GM12878 (cell line): Measurements from ENCODE around the gene RAPGEF4. TPM values are rescaled to one million over a fixed set of nuclear protein-coding genes. Genes with fewer than 3 reads are reported as not detected.
"Not testable (repeated sequence)": the region's sequence is repeated elsewhere in the genome, so short reads cannot be mapped to it uniquely, and the experiment has no call there.

Experiments
- ATAC-seq: fragments of 200-7000 bp; cut with Tn5 transposase; 3 replicates; pipeline ENCODE4 v1.9.1; 2020; ENCODE audit warnings: mild to moderate bottlenecking, moderate library complexity
- BruUV-seq: library from RNA; stranded (reverse); fragments of 400-500 nt; replicated peaks from 2 replicates; lab custom pipeline; 2021; lab: Mats Ljungman, UMichigan
- CTCF ChIA-PET: fragments of 300-600 bp; sonication (Branson Sonifier 250); formaldehyde crosslinking; extraction: SDS; loops from one replicate; lab custom pipeline; 2021; ENCODE audit warnings: inconsistent platforms; lab: Yijun Ruan, JAX
- POLR2A ChIA-PET: fragments of 350-600 bp; formaldehyde crosslinking; extraction: SDS; loops from one replicate; lab custom pipeline; 2021; ENCODE audit warnings: inconsistent platforms; lab: Charles Lee
- RAD21 ChIA-PET: fragments of 300-600 bp; sonication (Branson Sonifier 250); formaldehyde crosslinking; loops from one replicate; lab custom pipeline; 2023; ENCODE audit warnings: antibody characterized with exemption; ENCODE audit not compliant: unreplicated experiment; lab: Charles Lee
- SMC1A ChIA-PET: fragments of 300-600 bp; sonication (Branson Sonifier 250); formaldehyde crosslinking; loops from one replicate; lab custom pipeline; 2023; ENCODE audit not compliant: unreplicated experiment, uncharacterized antibody; lab: Charles Lee
- DNase-seq: peaks from one replicate; pipeline ENCODE4 v3.0.0-alpha.2; 2011; ENCODE audit warnings: low read depth, low spot score
- FAIRE-seq: peaks from 3 replicates; lab custom pipeline; 2011; peaks lifted over from hg19 to GRCh38; lab: Jason Lieb, UNC
- H2AFZ ChIP-seq: 2 replicates; pipeline ENCODE4 v1.6.0; 2011; ENCODE audit warnings: low read depth, low read length, control low read depth; ENCODE audit not compliant: control insufficient read depth
- H3K27ac ChIP-seq: 2 replicates; pipeline ENCODE4 v1.5.1; 2011; ENCODE audit warnings: control low read depth; ENCODE audit not compliant: control insufficient read depth, insufficient read depth
- H3K27me3 ChIP-seq, 2 experiments: replicated peaks in 1 of 2; 2 replicates each; pipeline versions ENCODE4 v1.6.0 to v1.6.1; 2011; ENCODE audit warnings: low read length in 1 of 2; ENCODE audit not compliant: control insufficient read depth in 2 of 2, insufficient read depth in 2 of 2
- H3K36me3 ChIP-seq, 2 experiments: 2 replicates each; pipeline ENCODE4 v1.5.1; 2011; ENCODE audit warnings: low read length in 1 of 2; ENCODE audit not compliant: control insufficient read depth in 2 of 2, insufficient read depth in 2 of 2
- H3K4me1 ChIP-seq: 2 replicates; pipeline ENCODE4 v1.6.1; 2011; ENCODE audit warnings: mild to moderate bottlenecking, low read length, moderate library complexity, mixed read lengths; ENCODE audit not compliant: control insufficient read depth, insufficient read depth
- H3K4me2 ChIP-seq: 2 replicates; pipeline ENCODE4 v1.6.0; 2011; ENCODE audit warnings: control low read depth; ENCODE audit not compliant: control insufficient read depth, insufficient read depth
- H3K4me3 ChIP-seq: fragments of 200-600 bp; sonication (generic); 2 replicates; pipeline ENCODE4 v1.5.1; 2016
- H3K79me2 ChIP-seq: 2 replicates; pipeline ENCODE4 v1.6.0; 2011; ENCODE audit warnings: low read length; ENCODE audit not compliant: control insufficient read depth, insufficient read depth
- H3K9ac ChIP-seq: 2 replicates; pipeline ENCODE4 v1.8.0; 2011; ENCODE audit warnings: low read length, control low read depth, mixed read lengths; ENCODE audit not compliant: control insufficient read depth, insufficient read depth
- H3K9me3 ChIP-seq: replicated peaks from 3 replicates; pipeline ENCODE4 v1.5.1; 2011; ENCODE audit warnings: mild to moderate bottlenecking, low read length; ENCODE audit not compliant: control insufficient read depth, insufficient read depth
- H4K20me1 ChIP-seq: 2 replicates; pipeline ENCODE4 v1.6.0; 2011; ENCODE audit not compliant: control insufficient read depth, insufficient read depth
- HDAC2 ChIP-seq: fragments of 200-600 bp; sonication (generic); IDR thresholded peaks from 2 replicates; pipeline ENCODE4 v1.6.1; 2017
- IKZF1 ChIP-seq: fragments of 450-650 bp; conservative IDR thresholded peaks from 2 replicates; pipeline ENCODE4 v1.6.1; 2017; ENCODE audit warnings: antibody characterized with exemption, mild to moderate bottlenecking
- MYB ChIP-seq: fragments of 150-350 bp; IDR thresholded peaks from 2 replicates; pipeline ENCODE4 v1.6.1; 2014; ENCODE audit warnings: mild to moderate bottlenecking, low read depth, low read length, borderline replicate concordance
- SREBF2 ChIP-seq: IDR thresholded peaks from 2 replicates; pipeline ENCODE4 v1.6.1; 2012; ENCODE audit warnings: mild to moderate bottlenecking, low read length
- TCF7 ChIP-seq: IDR thresholded peaks from 2 replicates; pipeline ENCODE4 v1.6.1; 2014; ENCODE audit warnings: antibody characterized with exemption, borderline replicate concordance
- ZZZ3 ChIP-seq: IDR thresholded peaks from 2 replicates; pipeline ENCODE4 v1.6.1; 2011; ENCODE audit warnings: low read depth; ENCODE audit not compliant: control insufficient read depth, insufficient read length
- WGBS: methylation state at CpG from one replicate; pipeline ENCODE4 v1.1.6; 2016; ENCODE audit warnings: low lambda C conversion rate; ENCODE audit not compliant: insufficient replicate concordance, insufficient coverage; ENCODE audit errors: missing lambda C conversion rate; 5-methylcytosine and 5-hydroxymethylcytosine counted together
- in situ Hi-C: fragments of 300-500 bp; cut with MboI; formaldehyde crosslinking; loops from 9 replicates; pipeline ENCODE4 v1.14.3; 2018; ENCODE audit warnings: mixed read lengths
- intact Hi-C: fragments of 100-400 bp; cut with micrococcal nuclease; formaldehyde crosslinking; loops from one replicate; pipeline ENCODE4 v1.14.2; 2022; ENCODE audit not compliant: unreplicated experiment
- polyA plus RNA-seq, 11 experiments: library from polyadenylated mRNA; depleted of rRNA in 4 of 11; unstranded in 6 of 11; stranded (reverse) in 5 of 11; fragments of >200 nt; fragmentation: Nextera tagmentation in 4 of 11; fragmentation: Illumina TruSeq in 1 of 11; extraction: Ambion mirVana in 4 of 11; extraction: Trizol in 1 of 11; gene quantifications; 1 replicate in 1 of 11; 2 replicates in 10 of 11; pipeline versions ENCODE4 v1.2.1 to v1.2.3, GENCODE V29; 2011 to 2016; ENCODE audit warnings: inconsistent platforms in 2 of 11, missing spikeins in 2 of 11, low read depth in 1 of 11
- total RNA-seq, 4 experiments: library from RNA; depleted of rRNA in 3 of 4; stranded (reverse); fragments of >200 nt in 3 of 4; fragmentation: Illumina TruSeq in 1 of 4; extraction: Trizol in 1 of 4; gene quantifications; 2 replicates each; pipeline versions ENCODE4 v1.2.1 to v1.2.3, GENCODE V29; 2013 to 2021
- TF ChIP-seq, protein P1 (sequence below): fragments of 450-650 bp; IDR thresholded peaks from 2 replicates; pipeline ENCODE4 v1.6.1; 2017; ENCODE audit warnings: antibody characterized with exemption, mild to moderate bottlenecking, moderate library complexity

Gene RAPGEF4
- total and polyA plus RNA-seq, 10 of the 15 experiments (the other 5 are each of a cell fraction or from before 2014, with no cell fraction given) = 0.18 TPM; not detected in 8

DNA sequence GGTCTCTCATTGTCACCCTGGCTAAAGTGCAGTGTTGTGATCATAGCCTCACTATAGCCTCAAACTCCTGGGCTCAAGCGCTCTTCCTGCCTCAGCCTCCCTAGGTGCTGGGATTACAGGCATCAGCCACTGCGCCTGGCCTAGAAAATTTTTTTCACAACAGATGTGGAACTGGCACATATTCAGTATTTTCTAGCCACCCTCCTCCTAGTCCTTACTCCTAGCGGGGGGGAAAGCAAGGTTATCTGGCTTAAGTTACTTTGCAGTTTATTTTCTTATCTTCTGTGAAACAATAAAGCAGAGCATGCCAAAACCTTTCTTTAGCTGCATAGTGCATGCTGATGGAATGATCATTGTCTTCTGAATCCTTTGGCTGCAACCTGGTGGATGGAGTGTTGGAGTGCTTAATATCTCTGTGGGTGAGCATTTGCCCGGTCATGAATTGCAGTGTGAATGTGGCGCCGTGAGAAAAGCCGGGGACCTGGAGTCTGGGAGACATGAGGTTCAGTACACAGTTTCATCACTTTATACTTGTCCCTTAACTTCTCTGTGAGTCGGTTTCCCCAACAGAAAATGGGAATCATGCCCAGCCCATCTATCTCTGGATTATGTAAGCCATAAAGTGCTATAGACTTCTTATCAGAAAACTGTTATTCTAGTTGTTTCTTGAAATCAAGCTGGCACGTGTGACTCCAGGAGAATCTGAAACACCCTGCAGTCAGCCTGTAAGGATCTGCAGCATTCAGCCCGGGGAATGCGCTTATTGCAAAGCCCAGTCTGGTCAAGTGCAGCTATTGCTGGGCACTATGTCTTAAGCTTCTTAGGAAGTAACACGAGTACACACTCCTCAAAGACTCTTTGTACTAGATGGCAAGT lies 301.8 kb downstream of the RAPGEF4 start:
- Histone ChIP-seq H3K4me1 (no peaks in the 10 kb centered on the region), H3K4me3 (no peak overlapping the region), H3K79me2 (no peaks in the 10 kb centered on the region), H3K9me3 (no peaks in the 10 kb centered on the region), H3K27me3 (no peaks in the 10 kb centered on the region), H4K20me1 (no peaks in the 10 kb centered on the region), H3K27ac (no peak overlapping the region), H2AFZ (no peak overlapping the region), H3K9ac (no peak overlapping the region), H3K4me2 (no peak overlapping the region), H3K36me3 (no peaks in the 10 kb centered on the region)
- no peak for ATAC-seq
- no peak for TF ChIP-seq TCF7
- TF ChIP-seq IKZF1 = no peak
- no peak for TF ChIP-seq SREBF2
- no peak for TF ChIP-seq MYB
- TF ChIP-seq HDAC2 = no peak
- TF ChIP-seq, protein P1, sequence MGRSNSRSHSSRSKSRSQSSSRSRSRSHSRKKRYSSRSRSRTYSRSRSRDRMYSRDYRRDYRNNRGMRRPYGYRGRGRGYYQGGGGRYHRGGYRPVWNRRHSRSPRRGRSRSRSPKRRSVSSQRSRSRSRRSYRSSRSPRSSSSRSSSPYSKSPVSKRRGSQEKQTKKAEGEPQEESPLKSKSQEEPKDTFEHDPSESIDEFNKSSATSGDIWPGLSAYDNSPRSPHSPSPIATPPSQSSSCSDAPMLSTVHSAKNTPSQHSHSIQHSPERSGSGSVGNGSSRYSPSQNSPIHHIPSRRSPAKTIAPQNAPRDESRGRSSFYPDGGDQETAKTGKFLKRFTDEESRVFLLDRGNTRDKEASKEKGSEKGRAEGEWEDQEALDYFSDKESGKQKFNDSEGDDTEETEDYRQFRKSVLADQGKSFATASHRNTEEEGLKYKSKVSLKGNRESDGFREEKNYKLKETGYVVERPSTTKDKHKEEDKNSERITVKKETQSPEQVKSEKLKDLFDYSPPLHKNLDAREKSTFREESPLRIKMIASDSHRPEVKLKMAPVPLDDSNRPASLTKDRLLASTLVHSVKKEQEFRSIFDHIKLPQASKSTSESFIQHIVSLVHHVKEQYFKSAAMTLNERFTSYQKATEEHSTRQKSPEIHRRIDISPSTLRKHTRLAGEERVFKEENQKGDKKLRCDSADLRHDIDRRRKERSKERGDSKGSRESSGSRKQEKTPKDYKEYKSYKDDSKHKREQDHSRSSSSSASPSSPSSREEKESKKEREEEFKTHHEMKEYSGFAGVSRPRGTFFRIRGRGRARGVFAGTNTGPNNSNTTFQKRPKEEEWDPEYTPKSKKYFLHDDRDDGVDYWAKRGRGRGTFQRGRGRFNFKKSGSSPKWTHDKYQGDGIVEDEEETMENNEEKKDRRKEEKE = no peak
- TF ChIP-seq ZZZ3 = no peak
- 71% methylated on average over 12 of the region's 12 CpGs for WGBS
- ChIA-PET SMC1A (no interaction called here), CTCF (interaction anchor here (2.4 kb wide), 1 partner anchor 11 kb away, joined by 8 read pairs; no protein-coding TSS in a partner anchor), POLR2A (no interaction called here), RAD21 (no interaction called here)
- no peak for FAIRE-seq
- no peak for DNase-seq
- intact Hi-C loops (no loop called here), in situ Hi-C loops (no loop called here)
- BruUV-seq = no TSS peak

DNA sequence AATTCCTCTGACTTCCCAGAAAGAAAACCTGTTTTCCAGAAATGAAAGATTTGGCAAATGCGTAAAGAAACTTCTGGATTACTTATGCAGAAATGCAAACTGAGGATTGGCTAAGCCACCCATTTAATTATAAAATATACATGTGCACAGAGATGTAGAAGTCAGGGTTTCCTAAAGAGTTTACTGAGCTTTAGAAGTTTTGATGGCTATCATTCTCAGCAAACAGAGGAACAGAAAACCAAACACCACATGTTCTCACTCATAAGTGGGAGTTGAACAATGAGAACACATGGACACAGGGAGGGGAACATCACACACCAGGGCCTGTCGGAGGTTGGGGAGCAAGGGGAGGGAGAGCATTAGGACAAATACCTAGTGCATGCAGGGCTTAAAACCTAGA lies 302.6 kb downstream of the RAPGEF4 start:
- RAD21 ChIA-PET, in situ Hi-C loops, intact Hi-C loops, H3K4me2 ChIP-seq, SMC1A ChIA-PET, ATAC-seq, DNase-seq, H3K4me3 ChIP-seq, H3K4me1 ChIP-seq, H3K9ac ChIP-seq, H4K20me1 ChIP-seq, H3K79me2 ChIP-seq, H2AFZ ChIP-seq, FAIRE-seq, POLR2A ChIA-PET, H3K27ac ChIP-seq, H3K9me3 ChIP-seq, H3K36me3 ChIP-seq, BruUV-seq, H3K27me3 ChIP-seq: not testable (repeated sequence)
- 64% methylated on average over 2 of the region's 2 CpGs for WGBS
- CTCF ChIA-PET = interaction anchor here (2.4 kb wide), 1 partner anchor 12 kb away, joined by 8 read pairs; no protein-coding TSS in a partner anchor
